GM19239 (cell line): ENCODE data around the gene ATP4B.

ENCODE experiments used
- DNase-seq: peaks from one replicate; pipeline ENCODE4 v3.0.0; 2011; ENCODE audit warnings: low spot score; ENCODE audit not compliant: insufficient read length
- FAIRE-seq: peaks from 2 replicates; lab custom pipeline; 2011; peaks lifted over from hg19 to GRCh38; lab: Jason Lieb, UNC

ATP4B gene

GRCh38 chr13:113611996-113612395, 46.0 kb downstream of the ATP4B start:
- no peak for FAIRE-seq
- DNase-seq, result no peak

GRCh38 chr13:113610266-113610665, 47.7 kb downstream of the ATP4B start:
- DNase-seq (no peak), FAIRE-seq (no peak)

DNA sequence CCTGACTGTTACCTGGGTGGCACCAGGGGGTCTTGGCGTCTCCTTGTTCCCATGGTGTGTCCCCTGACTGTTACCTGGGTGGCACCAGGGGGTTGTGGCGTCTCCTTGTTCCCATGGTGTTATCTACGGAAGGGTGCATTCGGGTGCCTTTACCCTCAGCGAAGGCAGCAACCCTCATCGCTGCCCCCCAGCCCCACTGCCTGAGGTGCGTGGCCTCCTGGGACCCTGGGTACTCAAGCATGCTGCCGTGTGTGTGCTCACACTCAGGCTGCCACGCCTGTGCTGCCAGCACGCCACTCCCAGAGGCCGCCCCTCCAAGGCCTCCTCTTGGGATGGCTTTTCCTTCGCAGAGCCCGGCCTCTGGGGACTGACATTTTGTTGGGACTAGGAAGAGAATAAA, 48.4 kb downstream of the ATP4B start:
- FAIRE-seq (no peak), DNase-seq (no peak)

- DNase-seq, result no peak
- no peak for FAIRE-seq
These were observed 48.9 kb downstream of the ATP4B start for GRCh38 chr13:113608967-113609533.

DNA sequence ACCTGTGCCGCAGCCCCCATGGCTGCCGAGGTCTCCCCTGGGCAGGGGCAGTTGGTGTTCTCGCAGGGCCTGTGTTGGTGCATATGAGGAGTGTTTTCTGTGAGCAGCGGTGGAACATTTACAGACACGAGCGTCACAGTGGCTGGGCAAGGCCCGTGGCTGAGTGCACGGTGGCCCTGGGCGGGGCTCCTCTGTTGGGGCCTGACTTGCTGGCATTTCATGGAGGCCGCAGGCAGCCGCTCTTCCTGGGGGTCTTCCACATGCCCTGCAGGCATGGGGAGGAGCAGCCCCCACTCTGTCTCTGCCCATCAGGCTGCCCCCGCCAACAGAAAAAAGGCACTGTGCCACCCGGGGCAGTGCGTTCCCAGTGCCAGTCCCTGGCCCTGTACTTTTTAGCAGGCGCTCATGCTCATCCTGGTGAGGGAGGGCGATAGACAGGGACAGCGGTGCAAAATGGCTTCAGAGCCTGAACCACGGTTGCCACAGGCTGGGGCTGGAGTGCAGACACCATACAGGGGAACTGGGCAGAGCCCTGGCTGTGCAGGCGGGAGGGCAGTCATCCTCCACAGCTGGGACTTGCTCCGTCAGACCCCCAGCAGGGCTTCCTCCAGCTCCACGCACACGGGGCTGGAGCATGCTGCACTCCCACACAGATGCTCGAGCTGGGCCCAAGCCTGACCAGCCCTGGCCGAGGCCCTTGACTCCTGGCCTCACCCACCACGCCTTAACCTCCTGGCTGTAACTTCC, 49.9 kb downstream of the ATP4B start:
- FAIRE-seq (no peak), DNase-seq (no peak)

- DNase-seq, result no peak
- FAIRE-seq, result no peak
These were observed 50.7 kb downstream of the ATP4B start for GRCh38 chr13:113607056-113607888.

DNA sequence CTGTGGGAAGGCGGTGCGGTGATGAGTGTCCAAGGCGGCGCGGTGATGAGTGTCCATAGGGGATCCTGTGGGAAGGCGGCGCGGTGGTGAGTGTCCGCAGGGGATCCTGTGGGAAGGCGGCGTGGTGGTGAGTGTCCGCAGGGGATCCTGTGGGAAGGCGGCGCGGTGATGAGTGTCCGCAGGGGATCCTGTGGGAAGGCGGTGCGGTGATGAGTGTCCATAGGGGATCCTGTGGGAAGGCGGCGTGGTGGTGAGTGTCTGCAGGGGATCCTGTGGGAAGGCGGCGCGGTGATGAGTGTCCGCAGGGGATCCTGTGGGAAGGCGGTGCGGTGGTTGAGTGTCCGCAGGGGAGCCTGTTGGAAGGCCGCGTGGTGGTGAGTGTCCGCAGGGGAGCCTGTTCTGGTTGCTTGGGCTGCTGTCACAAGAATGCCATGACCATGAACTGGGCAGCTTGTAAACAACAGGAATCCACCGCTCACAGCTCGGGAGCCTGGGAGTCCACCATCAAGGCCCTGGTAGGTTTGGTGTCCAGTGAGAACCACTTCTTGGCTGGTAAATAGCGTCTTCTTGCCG, 52.0 kb downstream of the ATP4B start:
- no peak for DNase-seq
- no peak for FAIRE-seq

DNA sequence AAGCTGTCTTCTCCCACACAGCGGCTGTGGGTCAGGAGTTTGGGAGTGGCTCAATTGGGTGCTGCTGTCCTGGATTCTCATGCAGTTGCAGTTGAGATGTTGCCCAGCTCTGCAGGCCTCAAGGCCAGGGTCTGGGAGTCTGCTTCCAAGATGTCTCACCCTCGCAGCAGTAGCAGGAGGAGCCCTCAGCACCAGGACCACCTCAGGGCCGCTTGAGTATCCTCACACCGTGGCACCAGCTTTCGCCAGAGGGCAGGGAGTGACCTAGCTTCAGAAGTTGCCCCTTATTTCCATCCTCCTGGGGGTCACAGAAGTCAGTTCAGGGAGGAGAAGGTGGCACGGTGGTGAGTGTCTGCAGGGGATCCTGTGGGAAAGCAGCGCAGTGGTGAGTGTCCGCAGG, 52.5 kb downstream of the ATP4B start:
- FAIRE-seq (no peak), DNase-seq (no peak)

GRCh38 chr13:113604186-113604585, 53.8 kb downstream of the ATP4B start:
- DNase-seq (no peak), FAIRE-seq (no peak)

- no peak for FAIRE-seq
These were observed 54.8 kb downstream of the ATP4B start for GRCh38 chr13:113603116-113603710.

DNA sequence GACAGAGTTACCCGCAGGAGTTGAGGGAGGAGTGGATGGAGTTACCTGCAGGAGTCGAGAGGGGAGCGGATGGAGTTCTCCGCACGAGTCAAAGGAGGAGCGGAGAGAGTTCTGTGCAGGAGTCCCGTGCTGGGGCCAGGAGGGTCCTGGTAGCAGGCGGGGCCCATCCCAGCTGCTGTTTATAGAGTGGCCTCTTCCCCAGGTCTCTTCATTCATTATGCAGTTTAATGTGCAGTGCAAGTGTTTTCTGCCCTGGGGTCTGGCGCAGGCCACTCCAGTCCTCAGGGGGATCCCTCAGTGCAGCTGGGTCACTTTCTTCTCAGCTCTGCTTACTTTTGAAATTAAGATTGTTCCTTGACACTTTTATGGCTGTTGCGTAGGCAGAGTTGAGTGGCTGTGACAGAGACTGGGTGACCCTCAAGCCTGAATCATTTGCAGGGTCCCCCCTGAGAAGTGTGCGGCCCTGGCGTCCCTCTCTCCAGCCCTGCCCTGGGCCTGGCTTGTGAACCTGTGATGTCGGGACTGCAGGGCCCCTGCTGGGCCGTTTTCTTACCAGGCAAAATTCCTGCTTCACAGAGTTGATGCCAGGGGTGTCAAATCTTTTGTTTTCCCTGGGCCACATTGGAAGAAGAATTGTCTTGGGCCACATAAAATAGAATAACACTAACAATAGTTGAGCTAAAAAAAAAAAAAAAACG, 55.6 kb downstream of the ATP4B start:
- no peak for FAIRE-seq
- DNase-seq, result no peak

More at GRCh38 chr13:113603116-113603710, 54.8 kb downstream of the ATP4B start:
- DNase-seq, result no peak

- FAIRE-seq (no peak), DNase-seq (no peak)
These were observed 56.6 kb downstream of the ATP4B start for GRCh38 chr13:113601166-113602070.

DNA sequence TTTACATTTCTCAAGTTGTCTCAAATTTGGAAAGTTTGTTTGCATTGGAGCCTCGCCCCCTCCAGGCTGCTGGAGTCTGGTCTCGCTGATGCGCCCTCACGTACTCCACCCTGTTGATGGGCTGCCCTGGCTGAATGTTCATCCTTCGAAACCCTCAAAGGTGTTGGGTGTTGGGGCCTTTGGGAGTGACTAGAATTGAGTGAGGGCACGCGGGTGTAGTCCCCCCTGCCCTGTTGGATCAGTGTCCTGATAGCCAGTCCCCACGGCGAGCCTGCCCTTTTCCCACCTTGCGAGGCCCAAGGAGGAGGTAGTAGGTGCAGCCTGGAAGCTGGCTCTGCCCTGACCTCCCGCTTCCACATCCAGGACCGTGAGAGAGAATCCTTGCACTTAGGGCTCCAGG, 58.6 kb downstream of the ATP4B start:
- FAIRE-seq (no peak), DNase-seq (no peak)
